Mammary epithelial cell (primary cell): ENCODE data around the gene DAB2IP.

Experiments used
- CTCF ChIP-seq, 2 donors: IDR thresholded peaks in 1 of 2; conservative IDR thresholded peaks in 1 of 2; 2 replicates each; pipeline ENCODE4 v1.5.1; 2011 to 2012; ENCODE audit warnings: inconsistent platforms in 2 of 2, low read length in 2 of 2, mild to moderate bottlenecking in 2 of 2, control low read depth in 1 of 2, low read depth in 1 of 2; ENCODE audit not compliant: insufficient read depth in 1 of 2; ENCODE audit errors: extremely low read depth in 1 of 2
- EZH2 ChIP-seq: IDR thresholded peaks from 2 replicates; pipeline ENCODE4 v1.6.1; 2012; ENCODE audit warnings: low read length, inconsistent platforms, borderline replicate concordance

GRCh38 chr9:121826711-121827110 lies 175.3 kb downstream of the DAB2IP start:
- TF ChIP-seq EZH2 (no peak), CTCF (conservative IDR thresholded peaks at IDR 0.05 in 1 of 2, IDR thresholded peaks at IDR 0.05 in 1 of 2; ENCODE audit: extremely low read depth in 1 of 2, insufficient read depth in 1 of 2, low read depth in 1 of 2, low read length in 2 of 2) (no peak)
